GM12891 (cell line): ENCODE results near the gene SNX24.

Source experiments
- POLR2A ChIP-seq: IDR thresholded peaks from 2 replicates; pipeline ENCODE4 v1.6.1; 2011; ENCODE audit warnings: low read depth, low read length, control low read depth
- POLR2AphosphoS5 ChIP-seq: IDR thresholded peaks from 2 replicates; pipeline ENCODE4 v1.6.1; 2011; ENCODE audit warnings: low read depth, low read length, control low read depth

DNA sequence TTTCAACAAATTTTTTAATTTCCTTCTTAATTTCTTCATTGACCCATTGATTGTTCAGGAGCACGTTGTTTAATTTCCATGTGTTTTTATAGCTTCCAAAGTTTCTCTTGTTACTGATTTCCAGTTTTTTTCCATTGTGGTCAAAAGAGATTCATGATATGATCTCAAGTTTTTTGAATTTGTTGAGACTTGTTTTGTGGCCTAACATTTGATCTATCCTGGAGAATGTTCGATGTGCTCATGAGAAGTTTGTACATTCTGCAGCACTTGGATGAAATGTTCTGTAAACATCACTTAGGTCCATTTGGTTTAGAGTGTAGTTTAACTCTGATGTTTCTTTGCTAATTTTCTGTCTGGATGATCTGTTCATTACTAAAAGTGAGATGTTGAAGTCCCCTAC lies 205.8 kb downstream of the SNX24 start:
- TF ChIP-seq POLR2A, result no peak
- TF ChIP-seq POLR2AphosphoS5, result no peak
